GM21529 (cell line): Measurements from ENCODE around the gene AJUBA.
"Not testable (repeated sequence)": the region's sequence is repeated elsewhere in the genome, so short reads cannot be mapped to it uniquely, and the experiment has no call there.

Experiments used
- ATAC-seq: cut with Tn5 transposase; IDR thresholded peaks from one replicate; pipeline ENCODE4 v1.9.1; 2021; ENCODE audit not compliant: unreplicated experiment

AJUBA gene

GRCh38 chr14:22982477-22983245, at the start of gene AJUBA:
TSS of gene AJUBA (minus strand) at chr14:22982551. CDS start at chr14:22982266, 285 bp downstream.
- peak; percentile 42 for ATAC-seq

- no peak for ATAC-seq
Observed at GRCh38 chr14:23030936-23031335, 48.6 kb upstream of the AJUBA start.

- ATAC-seq = no peak
Observed at GRCh38 chr14:23028799-23029198, 46.4 kb upstream of the AJUBA start.

- no peak for ATAC-seq
Observed at GRCh38 chr14:23025151-23025814, 42.9 kb upstream of the AJUBA start.

GRCh38 chr14:23024612-23025075, 42.3 kb upstream of the AJUBA start:
- no peak for ATAC-seq

GRCh38 chr14:23023795-23024152, 41.4 kb upstream of the AJUBA start:
- ATAC-seq = no peak

GRCh38 chr14:23023022-23023794, 40.9 kb upstream of the AJUBA start:
- no peak for ATAC-seq

- no peak for ATAC-seq
Observed at GRCh38 chr14:23021889-23022442, 39.6 kb upstream of the AJUBA start.

GRCh38 chr14:23021434-23021833, 39.1 kb upstream of the AJUBA start:
- no peak for ATAC-seq

- ATAC-seq = no peak
Observed at GRCh38 chr14:23020143-23021128, 38.1 kb upstream of the AJUBA start.

- no peak for ATAC-seq
Observed at GRCh38 chr14:23018107-23018506, 35.8 kb upstream of the AJUBA start.

GRCh38 chr14:23017091-23017490, 34.7 kb upstream of the AJUBA start:
- ATAC-seq = no peak

GRCh38 chr14:23015618-23016017, 33.3 kb upstream of the AJUBA start:
- ATAC-seq = no peak

GRCh38 chr14:23013749-23014054, 31.4 kb upstream of the AJUBA start:
- ATAC-seq = not testable (repeated sequence)

GRCh38 chr14:23013054-23013748, 30.9 kb upstream of the AJUBA start:
- no peak for ATAC-seq

- ATAC-seq = peak; percentile 24
Observed at GRCh38 chr14:23009939-23010726, 27.8 kb upstream of the AJUBA start, which contains the start of gene C14orf93. TSS of gene C14orf93 (minus strand) at chr14:23010143. CDS start at chr14:22999023, 11,120 bp downstream.

GRCh38 chr14:23009483-23009938, 27.2 kb upstream of the AJUBA start:
- ATAC-seq = no peak

- ATAC-seq = no peak
Observed at GRCh38 chr14:23008831-23009230, 26.5 kb upstream of the AJUBA start.
